Mucosa of gallbladder (tissue), 1 donor: ENCODE results near the gene UQCC2. TPM values are rescaled to one million over a fixed set of nuclear protein-coding genes. Genes with fewer than 3 reads are reported as not detected.
A peak's percentile ranks its signal among the peaks of the same experiment; 100 is the strongest.

Experiments
- DNase-seq: peaks from one replicate; pipeline ENCODE4 v3.0.0-alpha.2; 2020; ENCODE audit warnings: low spot score
- total RNA-seq: library from RNA; stranded (reverse); gene quantifications from one replicate; pipeline ENCODE4 v1.2.1, GENCODE V29; 2021
- donor health status: DM: no; HTN: no; CAD: no.

Gene UQCC2
- total RNA-seq: 44.3 TPM

DNA sequence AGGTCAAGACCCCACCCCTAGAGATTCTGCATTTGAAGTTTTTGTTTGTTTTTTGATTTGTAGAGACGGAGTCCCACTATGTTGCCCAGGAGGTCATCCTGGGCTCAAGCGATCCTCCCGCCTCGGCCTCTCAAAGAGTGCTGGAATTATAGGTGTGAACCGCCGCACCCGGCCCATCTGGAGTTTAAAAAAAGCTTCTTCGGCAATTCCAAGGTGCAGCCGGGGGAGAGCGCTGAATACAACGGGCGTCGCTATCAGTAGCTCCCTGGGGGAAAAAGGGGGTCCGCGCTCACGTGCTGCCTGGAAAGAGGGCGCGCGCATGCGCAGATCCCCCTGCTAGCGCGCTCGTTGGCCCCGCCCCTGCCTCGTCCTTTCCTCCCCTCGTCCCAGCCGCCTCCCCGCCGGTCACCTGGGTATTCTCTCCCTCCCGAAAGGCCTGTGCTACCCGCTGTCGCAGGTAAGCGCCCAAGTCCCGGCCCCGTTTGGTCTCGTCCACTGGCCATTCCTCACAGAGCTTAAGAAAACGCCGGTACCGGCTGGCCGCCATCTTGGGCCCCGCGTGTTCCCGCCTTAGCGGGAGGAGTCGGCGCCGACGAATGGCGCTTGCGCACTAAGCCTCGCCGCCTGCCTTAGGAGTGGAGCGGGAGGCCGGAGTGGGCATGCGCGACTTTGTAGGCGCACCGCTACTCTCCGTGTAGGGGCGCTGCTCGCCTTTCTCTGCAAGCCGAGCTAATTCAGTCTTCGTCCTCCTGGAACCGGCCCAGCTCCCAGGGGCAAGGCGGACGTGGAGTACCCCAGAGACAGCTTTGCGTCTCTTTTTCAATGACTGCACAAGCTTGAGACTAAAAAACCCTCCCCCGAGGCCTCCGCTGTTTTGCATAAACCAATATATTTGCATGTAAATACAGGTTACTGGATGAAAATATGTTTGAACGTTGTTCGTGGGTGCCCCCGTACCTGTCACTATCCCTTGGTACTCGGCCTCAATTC lies at the start of gene UQCC2:
Gene UQCC2, minus strand, starts transcription at position 561 of the 990 bp plus-strand sequence. Its CDS starts 14 bp downstream, at position 547.
- DNase-seq: peak; percentile 98

DNA sequence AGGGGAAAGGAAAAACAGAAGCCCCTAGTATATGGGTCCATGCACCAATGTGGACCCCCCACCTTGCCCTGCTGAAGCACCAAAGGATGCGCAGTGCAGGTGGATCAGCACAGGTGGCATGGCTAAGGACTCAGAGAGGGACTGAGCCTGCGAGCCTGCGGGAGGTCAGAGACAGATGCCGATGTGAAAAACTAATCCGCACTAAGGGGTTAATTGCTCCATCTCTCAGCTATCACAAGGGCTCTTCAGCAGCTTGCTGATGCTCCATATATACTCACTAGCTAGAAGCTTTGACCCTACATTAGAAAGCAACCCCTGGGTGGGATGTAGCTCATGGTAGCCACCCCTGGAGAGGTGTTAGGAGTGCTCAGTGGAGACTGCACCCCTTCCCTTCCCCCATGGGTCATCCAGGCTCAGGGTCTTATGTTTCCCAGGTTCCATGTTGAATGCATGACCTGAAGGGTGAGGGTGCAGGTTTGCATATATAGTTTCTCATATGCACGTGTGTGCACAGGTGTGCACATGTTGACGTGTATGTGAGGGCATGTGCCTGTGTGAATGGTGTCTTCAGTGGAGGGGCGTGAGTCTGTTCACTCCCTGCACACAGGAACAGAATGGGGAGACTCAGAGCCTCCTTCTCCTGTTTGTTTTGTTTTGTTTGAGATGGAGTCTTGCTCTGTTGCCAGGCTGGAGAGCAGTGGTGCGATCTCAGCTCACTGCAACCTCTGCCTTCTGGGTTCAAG lies 48.6 kb upstream of the UQCC2 start:
- DNase-seq: no peak

DNA sequence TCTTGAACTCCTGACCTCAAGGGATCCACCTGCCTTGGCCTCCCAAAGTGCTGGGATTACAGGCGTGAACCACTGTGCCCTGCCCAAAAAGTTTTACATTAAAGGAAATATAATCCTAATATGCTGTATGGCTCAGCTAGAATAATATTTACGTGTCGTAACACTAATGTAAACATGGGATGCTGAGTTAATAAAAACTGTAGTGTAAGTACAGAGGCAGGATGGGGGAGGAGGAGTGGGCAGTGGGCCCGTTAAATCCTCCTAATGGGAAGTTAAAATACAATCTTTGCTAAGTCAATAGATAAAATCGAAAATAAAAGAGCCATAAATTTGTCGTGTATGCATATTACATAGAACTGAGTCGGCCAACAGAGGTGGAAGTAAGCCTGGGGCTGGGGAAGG lies 47.3 kb upstream of the UQCC2 start:
- DNase-seq: no peak

DNA sequence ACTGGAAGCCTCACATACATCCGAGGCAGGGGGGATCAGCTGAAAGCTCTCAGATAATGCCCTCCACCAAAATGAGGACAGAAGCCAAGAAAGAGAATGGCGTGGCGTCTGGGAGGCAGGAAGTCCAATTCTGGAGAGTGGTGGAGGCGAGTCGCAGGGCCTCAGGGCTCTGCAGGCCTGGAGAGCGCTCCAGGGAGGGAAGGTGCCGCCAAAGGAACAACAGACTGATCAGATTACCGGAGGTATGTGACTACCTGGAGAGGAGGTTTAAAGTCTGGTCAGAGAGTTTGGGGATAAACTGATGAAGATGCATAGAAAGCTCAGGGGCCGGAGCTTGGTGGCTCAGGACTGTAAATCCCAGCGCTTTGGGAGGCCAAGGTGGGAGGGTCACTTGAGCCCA lies 46.4 kb upstream of the UQCC2 start:
- DNase-seq: no peak

DNA sequence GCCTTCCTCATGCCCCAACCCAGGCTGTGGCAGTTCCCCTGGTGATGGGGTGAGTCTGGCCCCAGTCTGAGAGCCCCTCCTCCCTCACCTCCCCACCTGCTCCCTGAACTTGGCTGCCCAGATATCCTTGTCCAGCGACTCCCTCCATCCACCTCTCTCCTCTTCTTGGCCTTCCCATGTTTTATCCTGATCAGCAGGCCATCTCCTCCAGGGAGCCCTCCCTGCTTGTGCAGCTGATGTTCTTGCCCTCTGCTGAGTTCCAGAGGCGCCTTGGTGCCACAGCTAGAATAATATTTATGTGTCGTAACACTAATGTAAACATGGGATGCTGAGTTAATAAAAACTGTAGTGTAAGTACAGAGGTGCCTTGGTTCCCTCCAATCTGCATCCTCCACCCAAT lies 45.6 kb upstream of the UQCC2 start:
- no peak for DNase-seq

DNA sequence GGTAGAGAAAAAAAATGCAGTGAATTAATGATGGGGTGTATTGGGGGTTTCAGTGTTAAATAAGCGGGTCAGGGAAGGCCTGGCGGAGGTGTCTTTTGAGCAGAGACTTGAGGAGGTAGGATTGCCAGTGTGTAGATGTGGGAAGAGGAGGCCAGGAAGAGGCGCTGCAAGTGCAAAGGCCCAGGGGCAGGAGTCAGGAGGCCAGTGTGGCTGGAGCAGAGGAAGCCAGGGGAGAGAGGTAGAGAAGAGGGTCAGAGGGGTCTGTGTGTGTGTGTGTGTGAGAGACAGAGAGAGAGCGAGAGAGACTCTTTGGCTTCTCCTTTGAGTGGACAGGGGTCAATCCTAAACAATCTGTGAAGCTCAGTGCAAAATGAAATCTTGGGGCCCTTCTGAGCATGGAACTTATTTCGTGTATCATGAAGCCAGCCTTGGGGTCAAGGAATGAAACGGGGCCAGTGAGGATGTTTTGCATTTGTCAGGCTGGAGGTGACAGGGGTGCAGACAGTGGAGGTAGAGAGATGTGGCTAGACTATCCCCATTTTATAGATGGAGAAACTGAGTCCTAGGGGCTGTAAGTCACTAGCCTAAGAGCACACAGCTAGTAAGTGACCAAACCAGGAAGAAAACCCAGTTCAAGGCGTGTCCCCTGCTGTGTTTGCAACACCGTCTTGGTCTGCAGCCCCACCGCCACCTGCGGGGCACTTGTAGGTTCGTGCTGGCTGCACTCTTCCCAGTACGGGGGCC lies 44.9 kb upstream of the UQCC2 start:
- no peak for DNase-seq

DNA sequence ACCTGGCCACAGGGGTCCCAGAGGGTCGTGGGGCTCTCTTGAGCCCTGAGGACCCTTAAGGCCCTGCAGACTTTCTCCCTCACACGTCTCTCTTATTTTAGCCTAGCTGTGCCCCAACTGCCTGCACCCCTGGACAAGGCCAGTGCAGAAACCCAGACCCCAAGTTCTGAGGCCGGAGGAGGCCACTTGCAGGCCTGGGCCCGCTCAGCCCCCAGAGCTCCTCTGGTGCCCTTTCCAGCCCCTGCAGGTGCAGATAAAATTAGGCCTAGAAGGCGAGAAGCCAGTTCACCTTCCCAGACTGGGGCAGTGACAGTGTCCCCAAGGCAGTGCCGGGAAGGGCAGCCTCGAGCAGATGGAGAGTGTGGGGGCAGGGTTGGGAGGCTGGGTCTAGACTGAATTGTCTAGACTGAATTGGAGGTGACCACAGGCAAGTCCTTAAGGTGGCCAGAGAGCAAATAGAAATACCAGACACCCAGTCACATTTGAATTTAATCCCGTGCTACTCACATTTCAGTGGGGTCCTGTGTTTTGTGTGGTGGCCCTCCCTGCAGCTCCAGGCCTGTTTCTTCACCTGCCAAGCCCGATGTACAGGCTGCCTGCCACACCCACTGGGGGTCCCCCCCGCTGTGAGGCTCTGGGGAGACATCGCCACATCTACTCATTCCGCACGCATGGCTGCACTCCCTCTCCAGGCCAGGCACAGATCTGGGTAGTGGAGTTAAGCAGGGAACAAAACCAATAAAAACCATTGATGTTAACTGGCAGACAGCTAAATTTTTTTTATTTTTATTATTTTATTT lies 43.8 kb upstream of the UQCC2 start:
- no peak for DNase-seq

DNA sequence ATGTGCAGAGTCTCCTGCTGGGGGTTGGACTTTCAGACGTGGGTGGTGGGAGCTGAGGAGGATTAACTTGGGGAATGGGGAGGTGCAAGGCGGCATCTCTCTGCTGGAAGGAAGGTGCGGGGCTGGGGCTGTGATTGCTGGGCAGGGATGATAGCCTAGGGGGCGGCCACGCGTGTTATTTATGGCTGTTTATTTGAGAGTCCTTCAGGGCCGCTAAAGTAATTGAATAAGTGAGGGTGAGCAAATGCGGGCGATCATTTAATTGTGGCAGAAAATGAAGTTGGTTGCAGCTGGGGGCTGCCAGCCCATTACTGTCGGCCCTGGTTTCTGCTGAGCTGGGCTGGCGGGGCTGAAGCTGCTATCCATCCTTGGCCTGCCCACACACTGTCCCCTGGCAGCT lies 42.7 kb upstream of the UQCC2 start:
- no peak for DNase-seq

DNA sequence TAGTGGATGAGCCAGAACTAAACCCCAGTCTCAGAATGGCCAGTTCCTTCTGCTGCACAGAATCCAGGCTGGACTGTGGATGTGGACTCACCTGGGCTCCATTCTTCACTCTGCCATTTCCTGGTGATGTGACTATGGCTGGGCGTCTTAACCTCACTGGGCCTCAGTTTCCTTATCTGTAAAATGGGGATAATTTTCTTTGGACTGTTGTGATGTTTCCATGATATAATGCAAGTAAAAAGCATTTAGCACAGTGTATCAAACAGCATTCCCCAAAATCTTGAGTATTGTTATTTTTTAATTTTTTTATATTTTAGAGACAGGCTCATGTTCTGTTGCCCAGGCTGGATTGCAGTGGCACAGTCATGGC lies 41.1 kb upstream of the UQCC2 start:
- DNase-seq: no peak

DNA sequence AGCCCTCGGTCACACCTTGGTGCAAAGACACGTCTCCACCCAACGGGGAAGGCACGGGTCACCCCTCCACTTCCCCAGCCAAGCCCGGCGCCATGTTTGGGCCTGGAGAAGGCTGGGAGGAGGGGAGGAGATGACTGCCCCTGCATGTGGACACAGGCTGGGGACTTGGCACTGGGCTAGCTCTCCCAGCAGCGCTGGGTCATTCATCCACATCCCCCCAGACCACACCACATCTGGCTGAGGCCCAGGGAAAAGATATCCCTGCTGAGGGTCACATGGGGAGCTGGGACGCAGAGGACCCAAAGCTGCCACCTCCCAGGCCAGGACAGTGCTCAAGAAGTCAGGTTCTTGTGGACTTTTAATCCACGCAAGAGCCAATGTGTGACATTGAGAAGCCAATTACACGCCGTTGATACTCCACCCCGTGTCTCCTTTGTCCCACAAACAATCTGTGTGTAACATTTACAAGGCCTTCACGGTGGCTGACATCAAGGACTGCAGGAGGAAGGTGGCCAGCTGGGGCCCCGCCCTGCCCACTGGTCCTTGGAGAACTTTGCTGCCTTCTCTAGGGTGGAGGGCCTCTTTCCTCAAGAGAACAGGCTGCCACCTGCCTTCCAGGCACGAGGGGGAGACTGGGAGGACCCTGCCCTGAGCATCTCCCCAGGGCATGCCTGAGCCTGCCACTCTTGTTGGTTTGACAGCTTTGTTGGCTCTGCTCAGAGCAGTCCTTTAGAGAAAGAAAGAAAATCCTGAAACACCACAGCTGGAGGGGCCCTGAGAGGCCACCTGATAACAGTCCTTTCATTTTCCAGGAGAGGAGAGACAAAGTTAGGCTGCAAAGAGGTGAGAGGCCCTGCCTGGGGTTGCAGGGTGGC lies 40.5 kb upstream of the UQCC2 start:
- no peak for DNase-seq

DNA sequence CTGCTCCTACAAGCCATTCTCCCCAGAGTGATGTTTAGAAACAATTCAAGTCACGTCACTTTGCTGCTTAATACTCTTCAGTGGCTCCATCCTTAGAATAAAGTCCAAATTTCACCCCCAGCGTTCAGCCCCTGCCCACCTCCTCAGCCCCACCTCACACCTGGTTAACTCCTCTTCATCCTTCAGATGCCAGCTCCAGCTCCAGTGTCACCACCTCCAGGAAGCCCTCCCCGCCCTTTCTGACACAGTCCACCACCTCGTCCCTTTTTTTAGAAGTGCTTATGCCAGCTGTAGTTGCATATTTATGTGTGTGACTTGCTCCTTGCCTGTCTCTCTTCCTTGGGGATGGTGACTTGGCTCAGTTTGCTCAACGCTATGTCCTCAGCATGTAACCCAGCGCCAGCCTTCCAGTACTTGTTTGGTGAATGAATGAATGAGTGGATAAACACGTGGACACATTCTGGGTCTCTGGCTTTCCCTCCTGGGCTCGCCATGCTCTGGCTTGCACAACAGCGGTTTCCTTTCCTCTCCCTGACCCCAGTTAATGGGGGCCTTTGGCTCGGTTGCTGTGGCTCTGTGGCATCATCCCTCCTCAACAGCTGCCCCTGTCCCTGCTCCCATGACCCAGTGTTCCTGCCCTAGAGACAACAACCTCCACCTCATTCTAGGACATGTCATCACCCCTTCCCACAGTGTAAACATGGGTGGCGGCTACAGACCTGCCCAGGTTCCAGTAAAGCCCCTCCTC lies 38.9 kb upstream of the UQCC2 start:
- no peak for DNase-seq

DNA sequence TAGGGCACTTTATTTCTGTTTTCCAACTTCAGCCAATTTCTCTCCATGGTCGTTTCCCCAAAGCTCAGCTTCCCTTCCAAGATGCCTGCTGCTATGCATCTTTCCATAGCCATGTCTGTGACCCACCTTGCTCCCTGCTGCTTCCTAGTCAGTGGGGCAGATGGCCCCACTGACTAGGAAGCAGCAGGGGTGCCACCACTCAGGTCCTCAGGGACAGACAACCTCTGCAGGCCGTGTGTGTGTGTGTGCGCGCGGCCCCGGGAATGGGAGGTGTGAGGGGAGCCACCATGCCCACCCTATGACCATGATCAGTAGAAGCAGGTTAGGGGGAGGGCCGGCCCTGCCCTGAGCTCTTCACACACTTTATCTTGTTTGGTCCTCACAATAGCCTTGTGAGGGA lies 37.9 kb upstream of the UQCC2 start:
- no peak for DNase-seq

DNA sequence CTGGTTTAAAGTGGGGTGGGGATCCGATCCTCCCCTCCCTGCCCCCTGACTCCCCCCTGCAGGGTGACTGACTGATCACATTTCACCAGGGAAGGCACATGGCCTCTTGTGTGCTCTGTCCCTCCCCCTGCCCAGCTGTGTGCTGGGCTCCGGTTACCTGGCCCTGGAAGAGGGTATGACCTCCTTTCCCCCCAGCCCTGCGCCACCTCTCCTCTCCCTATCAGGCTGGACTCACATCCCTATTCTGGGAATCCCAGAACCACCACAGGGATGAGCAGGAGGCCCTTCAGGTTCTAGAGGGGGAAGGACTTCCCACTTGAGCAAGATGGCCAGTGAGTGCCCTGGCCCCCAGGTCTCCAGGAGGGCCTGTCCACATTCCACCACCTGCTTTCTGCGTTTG lies 37.3 kb upstream of the UQCC2 start:
- no peak for DNase-seq

DNA sequence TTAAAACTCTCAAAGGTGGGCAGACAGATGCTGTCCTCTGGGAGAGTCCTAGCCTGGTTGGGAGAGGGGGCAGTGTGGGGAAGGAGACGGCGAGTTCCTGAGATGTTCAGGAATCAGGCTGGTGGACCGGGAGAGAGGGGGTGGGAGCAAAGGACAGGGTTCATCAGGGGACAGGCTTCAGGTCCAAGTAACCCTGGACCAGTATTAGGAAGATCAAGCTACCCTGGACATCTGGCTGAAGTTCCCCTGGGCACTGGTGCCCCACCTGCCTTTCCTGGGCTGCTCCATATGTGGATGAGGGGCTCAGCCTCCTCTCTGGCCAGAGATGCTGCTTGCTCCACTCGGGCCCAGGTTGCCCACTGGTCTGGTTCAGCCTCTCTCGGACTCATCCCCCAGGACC lies 36.3 kb upstream of the UQCC2 start:
- DNase-seq: no peak

DNA sequence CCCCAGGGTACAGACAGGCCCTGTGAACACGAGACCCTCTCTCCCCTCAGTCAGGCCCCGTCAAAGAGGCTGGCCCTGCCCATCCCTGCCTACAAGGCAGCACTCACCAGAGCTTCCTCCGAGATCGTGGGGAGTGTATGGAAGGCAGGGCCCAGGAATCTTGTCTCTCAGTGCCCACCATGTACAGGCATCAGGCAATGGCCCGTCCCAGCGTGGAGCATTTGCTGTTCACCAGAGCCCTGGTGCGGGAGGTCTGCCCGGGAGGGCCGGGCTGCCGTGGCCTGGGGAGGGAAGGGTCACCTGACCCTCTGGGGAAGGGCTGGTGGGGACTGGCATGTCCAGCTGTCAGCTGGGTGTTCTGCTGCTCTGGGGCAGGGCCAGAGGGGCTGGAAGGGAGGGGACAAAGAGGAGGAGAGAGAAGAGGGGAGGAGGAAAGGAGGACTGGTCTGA lies 35.2 kb upstream of the UQCC2 start, which contains the start of gene IP6K3:
Gene IP6K3, minus strand, starts transcription at position 255 of the 450 bp plus-strand sequence. CDS start 11,429 bp downstream, outside the sequence.
- no peak for DNase-seq

DNA sequence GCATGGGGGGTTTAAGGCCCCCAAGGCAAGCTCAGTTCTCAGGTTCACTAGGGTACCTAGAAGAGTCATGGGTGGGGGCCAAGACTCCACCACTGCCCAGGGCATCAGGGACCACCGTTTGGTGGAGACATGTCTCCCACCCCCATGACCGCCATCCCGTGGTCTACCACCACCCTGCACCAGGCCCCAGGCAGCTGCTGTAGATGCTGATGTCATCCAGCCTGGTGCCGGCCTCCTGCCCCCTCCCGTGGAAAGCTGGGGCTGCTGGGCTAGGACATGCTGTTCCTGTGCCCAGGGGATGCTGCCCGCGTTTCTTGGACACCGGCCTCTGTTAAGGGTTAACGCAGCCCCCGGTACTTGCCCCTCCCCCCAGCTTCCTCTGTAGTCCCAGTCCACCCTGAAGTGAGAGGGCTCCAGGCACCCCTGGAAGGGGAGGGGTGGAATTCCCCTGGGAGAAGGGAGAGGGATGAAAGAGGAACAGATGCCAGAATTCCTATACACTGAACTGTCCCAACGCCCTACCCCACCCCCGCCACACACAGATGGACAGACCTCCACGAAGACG lies 34.6 kb upstream of the UQCC2 start:
- DNase-seq: no peak

DNA sequence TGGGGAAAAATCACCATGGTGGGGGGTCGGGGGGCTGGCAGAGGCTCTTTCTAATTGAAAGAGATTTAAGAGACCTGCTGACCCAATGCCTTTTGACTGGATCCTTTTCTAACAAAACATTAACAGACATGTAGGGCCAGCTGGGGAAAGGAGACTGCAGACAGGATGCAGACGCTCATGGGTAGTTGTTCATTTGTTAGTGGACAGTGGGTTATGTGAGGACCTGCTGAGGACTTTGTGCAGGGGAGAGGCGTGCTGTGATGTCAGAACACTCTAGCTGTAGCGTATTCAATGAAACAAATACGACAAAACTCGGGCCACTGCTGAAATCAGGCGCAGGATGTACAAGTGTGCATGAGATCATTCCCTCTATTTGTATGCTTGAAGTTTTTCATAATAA lies 34.0 kb upstream of the UQCC2 start:
- DNase-seq: no peak

DNA sequence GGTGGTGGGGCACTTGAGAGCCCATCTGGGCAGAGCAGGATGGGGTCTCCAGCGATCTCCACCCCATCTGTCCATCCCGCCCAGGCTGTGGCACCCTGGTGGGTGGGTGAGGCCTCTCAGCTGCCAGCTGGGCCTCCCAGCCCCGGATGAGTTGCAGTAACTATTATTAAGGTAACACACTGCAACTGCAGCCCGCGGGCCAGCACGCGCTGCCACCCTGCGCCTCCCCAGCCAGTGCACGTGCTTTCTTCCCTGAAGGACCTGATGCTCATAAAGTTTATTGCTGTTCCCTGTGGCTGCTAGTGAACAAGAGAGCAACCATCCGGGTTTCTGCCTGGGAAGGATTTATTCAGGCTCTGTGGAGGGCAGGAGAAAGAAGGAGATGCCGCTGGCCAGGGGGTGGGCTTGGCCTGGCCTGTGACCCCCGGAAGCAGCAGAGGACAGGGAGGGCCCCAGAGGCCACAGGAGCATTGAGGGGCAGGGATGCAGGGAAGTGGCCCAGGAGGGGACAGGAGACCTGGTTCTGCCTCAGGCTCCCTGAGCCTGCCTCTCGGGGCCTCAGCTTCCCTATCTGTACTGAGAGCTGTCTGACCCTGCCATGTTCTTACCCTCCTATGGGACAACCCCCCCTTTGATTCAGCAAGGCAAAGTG lies 33.5 kb upstream of the UQCC2 start:
- no peak for DNase-seq
